Measurements from ENCODE around the gene CACNG3.
"Not testable (repeated sequence)": the region's sequence is repeated elsewhere in the genome, so short reads cannot be mapped to it uniquely, and the experiment has no call there.

Gene CACNG3

DNA sequence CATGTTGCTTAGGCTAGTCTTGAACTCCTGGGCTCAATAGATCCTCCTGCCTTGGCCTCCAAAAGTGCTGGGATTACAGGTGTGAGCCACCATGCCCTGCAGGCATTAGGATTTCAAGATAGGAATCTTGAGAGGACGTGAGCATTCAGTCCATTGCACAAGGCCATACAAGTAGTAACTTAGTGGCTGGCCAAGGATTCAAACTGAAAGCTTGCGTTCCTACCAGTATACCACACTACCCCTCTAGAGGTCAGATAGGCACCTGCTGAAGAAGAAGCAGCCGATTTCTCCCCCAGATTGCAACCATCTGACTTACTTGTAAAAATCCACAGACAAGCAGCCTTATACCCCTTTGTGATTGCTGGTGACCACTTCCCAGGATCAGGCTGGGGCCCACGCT lies 80.9 kb downstream of the CACNG3 start:
- no peak for DNase-seq

DNA sequence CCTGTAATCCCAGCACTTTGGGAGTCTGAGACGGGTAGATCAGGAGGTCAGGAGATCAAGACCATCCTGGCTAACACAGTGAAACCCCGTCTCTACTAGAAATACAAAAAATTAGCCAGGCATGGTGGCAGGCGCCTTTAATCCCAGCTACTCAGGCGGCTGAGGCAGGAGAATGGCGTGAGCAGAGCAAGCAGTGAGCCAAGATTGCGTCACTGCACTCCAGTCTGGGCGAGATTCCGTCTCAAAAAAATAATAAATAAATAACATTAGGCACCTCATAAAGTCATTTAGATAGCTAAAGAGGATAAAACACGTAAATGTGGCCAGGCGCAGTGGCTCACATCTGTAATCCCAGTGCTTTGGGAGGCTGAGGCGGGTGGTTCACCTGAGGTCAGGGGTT lies 87.7 kb downstream of the CACNG3 start:
- DNase-seq, result not testable (repeated sequence)

DNA sequence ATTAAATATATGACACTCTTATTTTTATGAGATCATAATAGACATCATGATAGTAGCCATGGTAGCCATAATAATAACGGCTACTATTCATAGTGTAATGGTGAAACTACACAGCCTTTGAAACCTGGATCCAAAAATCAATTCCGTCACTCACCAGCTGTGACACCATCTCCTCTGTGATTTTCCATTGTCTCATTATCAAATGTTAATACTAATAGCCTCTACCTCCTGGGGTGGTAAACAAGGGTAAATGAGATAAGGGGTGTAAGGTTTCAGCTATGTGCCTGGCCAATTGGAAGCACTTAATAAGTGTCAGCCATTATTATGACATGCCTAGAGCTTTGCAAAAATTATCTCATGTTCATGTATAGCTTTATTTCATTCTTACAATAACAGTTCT lies 88.6 kb downstream of the CACNG3 start:
- DNase-seq, result no peak

GRCh38 chr16:24345704-24346103 lies 89.6 kb downstream of the CACNG3 start:
- no peak for DNase-seq

GRCh38 chr16:24346734-24347133 lies 90.6 kb downstream of the CACNG3 start:
- DNase-seq, result no peak

DNA sequence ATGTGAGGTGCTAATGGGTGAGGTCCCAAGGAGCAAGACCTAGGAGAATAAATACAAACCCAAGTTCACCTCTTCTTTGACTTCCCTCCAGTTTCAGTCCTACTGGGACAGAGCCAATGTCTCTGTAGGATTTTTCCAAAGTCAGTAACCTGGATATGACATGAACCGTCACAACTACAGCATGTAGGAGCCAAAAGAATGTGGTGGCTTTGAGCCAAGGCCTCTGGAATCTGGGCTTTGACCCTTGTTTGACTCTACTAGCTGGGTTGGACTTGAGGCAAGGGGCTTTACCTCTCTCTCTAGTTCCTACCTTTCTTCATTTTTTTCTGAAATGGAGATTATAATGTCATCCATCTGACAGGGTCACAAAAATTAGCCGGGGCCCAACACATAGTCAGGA lies 91.4 kb downstream of the CACNG3 start:
- DNase-seq, result no peak

DNA sequence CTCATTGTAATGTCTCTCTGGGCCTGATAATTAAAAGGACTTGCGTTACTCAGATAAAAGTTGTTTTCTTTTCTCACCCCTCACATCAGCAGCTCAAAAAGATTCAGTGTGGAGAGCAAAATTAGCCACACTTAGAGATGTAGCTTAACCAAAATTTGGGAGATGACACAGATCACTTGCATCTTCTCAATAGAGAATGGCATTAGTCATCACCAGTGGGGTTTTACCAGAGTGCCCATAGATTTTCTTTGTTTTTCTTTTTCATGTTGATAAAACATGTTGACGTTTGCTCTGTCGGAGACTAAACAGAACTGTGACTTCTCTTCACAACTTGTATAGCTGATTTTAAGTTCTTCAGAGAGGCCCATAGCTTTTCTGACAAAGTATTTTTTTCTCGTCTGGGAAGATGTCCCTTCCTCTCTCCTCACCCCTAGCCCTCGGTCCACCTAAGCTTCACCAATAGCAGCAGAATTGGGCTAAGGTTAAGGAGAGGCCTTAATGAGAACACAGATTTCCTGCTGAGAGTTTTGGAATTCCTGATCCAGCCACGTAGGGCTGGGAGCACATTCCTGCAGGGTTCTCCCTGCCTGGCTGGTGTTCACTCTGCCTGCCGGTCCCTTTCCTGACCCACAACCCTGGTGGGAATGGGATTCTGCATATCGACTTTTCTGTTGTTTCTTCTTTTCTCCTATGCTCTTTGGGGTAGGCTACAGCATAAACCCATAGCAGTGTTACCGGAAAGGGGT lies 92.6 kb downstream of the CACNG3 start:
- DNase-seq, result no peak

DNA sequence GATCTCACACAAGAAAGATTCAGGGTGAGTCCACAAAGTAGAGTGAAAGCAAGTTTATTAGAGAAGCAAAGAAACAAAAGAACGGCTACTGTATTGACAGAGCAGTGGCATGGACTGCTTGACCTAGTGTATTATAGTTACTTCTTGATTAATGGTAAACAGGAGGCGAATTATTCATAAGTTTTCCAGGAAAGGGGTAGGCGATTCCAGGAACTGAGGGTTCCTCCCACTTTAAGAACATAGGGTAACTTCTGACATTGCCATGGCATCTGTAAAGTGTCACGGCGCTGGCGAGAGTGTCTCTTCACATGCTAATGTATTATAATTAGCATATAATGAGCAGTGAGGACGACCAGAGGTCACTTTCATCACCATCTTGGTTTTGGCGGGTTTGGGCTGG lies 93.2 kb downstream of the CACNG3 start:
- no peak for DNase-seq

GRCh38 chr16:24352746-24353145 lies 96.6 kb downstream of the CACNG3 start:
- no peak for DNase-seq

- DNase-seq, result no peak
Observed at GRCh38 chr16:24353622-24354021, 97.5 kb downstream of the CACNG3 start.

DNA sequence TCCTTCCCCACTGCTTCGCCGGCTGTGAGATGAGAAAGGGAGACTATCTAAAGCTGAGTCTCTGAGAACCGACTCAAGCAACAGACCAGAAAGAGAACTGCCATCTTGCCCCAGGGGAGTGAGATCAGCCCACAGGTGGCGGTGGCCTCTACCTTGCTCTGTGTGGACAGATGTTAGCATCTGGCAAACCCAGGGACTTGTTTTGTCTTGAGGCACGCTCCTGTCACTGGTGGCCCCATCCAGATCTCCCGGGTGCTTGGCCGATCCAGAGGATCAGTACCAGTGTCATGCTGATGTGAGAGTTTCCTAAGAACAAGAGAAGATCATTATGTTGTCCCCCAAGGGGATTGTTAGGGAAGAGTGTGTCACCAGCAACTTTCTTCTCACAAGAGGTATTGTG lies 101.4 kb downstream of the CACNG3 start:
- DNase-seq, result no peak

- DNase-seq, result no peak
Observed at GRCh38 chr16:24358117-24358516, 102.0 kb downstream of the CACNG3 start.

GRCh38 chr16:24359490-24359889 lies 103.4 kb downstream of the CACNG3 start:
- DNase-seq, result no peak

- DNase-seq, result no peak
Observed at GRCh38 chr16:24360936-24361335, 104.8 kb downstream of the CACNG3 start.

- DNase-seq, result no peak
Observed at GRCh38 chr16:24364596-24364995, 108.5 kb downstream of the CACNG3 start.

GRCh38 chr16:24367186-24367710 lies 111.1 kb downstream of the CACNG3 start:
- DNase-seq, result no peak

- no peak for DNase-seq
Observed at GRCh38 chr16:24372824-24373223, 116.7 kb downstream of the CACNG3 start.

DNA sequence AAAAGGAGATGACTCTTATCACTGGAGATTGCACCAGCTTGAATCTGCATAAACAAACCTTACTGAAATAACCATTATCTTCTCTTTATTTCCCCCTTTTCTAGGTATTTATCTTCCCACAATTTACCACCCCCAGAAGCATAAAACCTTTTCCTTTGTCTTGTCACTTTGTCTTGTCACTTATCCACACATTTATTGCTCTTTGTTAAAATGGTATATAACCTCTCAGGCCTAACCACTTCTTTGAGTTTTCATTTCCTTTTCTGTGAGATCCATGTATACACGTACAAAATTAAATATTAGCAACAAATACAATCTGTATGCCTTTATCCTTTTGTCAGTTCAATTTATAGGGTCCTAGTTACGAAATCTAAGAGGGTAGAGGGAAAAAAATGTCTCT lies 122.9 kb downstream of the CACNG3 start:
- no peak for DNase-seq

DNA sequence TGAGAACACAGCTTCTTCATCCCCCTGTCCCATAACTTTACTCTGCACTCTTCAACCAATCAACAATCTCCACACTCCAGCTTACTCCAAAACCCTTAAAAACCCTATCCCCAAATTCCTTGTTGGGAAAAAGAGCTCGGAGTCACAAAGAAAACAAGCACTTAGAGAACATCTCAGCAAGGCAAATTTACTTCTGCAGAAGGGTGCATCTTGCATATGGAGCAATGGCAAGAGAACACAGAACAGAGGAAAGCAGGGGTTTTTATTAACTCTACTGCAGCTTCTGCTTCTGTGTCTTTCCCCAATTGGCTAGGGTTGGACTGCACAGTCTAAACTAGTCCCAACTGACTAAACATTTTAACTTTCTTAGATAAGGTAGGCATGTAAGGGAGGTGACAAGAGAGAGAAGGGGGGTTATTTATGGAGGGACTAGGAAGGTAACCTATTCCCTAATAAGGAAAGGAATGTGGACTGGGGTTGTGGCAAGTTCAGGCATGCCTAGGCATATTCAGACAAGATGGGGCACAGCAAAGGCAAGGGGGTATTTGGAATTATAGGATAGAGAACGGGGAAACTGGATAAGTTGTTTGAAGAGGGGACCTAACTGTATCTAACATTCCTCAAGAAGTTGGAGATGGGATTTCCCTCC lies 125.5 kb downstream of the CACNG3 start:
- no peak for DNase-seq

DNA sequence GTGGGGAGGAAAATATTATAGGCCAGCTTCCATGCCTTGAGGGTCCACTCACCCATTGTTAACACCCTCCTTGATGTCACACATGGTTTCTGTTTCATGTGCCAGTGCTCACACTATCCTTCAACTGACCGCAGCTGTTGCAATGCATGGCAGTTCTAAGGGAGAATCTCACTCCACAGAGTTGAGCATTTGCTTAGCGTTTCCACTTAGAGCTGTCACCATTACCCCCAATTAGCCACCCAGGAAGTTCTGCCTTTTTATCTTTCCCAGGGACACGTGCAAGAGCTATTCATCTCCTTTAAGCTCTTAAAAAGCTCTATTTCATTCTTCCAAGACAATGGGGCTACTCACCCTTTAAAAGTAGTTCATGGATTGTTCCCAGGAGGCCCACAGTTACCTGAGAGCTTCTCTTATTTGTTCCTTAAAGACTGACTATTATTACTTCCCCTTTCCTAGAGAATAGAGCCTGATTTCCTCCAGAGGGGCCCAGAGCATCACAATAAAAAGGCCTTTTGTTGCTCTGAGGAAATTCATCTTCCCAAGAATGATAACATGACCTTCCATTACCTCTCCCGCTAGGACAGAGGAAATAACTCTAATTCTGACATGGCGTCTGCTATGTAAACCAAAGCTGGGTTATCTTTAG lies 126.8 kb downstream of the CACNG3 start:
- no peak for DNase-seq

DNA sequence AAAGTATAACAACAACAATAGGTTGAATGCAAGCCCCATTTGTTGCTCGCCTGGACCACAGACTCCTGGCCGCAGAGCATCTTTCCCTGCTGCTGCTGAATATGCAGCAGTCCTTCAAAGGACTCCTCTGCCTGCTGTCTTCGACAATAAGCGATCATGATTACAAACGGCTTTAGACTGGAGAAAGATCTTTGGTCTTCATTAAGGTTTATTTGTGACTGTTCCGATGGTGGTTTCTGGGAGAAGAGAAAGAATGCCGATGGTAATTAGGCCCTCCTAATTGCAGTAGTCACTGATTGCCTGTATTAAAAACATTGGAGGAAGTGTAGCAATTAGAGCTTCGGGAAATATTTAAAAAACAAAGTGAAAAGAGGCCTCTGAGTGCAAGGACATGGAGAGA lies 138.2 kb downstream of the CACNG3 start:
- DNase-seq, result no peak

DNA sequence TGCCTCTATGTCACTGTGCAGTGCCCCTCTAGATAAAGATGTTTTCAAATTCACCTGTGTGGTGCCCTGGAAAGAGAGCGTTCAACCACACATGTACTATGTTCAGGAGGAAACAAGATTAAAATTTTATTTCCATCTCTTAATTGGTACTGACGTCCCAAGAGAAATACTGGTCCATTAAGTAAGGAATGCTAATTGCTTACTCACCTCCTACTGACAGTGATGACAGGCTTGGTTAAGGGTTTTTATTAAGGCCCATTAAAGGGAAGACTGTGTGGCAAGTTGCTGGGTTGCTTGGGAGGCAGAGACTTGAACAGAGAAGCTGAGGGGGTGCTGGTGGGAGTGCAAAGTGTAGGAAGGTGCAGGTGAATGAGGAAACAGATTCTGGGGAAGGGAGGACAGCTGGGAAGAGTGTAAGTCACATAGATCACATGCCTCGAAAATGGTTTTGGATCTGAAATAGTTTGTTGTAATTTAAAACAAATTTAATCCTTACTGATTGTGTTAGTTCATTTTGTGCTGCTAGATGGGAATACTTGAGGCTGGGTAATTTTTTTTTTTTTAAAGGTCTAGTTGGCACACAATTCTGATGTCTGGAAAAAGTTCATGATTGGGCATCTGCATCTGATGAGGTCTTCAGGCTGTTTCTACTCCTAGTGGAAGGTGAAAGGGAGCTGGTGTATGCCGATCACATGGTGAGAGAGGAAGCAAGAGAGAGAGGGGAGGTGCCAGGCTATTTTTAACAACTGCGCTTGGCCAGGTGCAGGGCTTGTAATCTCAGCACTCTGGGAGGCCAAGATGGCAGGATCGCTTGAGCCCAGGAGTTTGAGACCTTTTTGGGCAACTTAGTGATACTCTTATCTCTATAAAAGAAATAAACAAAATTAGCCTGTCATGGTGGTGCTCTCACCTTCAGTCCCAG lies 140.5 kb downstream of the CACNG3 start:
- no peak for DNase-seq

GRCh38 chr16:24409045-24409444 lies 152.9 kb downstream of the CACNG3 start:
- DNase-seq, result no peak

All from amniotic stem cell (primary cell).